Spleen (tissue), 11 donors: ENCODE data around the gene GLRA3. TPM values are rescaled to one million over a fixed set of nuclear protein-coding genes. Genes with fewer than 3 reads are reported as not detected.

Experiments used
- DNase-seq: peaks from one replicate; pipeline ENCODE4 v3.0.0-alpha.2; 2020
- H3K27ac ChIP-seq, 8 donors: fragments of 200-600 bp; sonication (generic) in 7 of 8; 1 replicate in 4 of 8; 2 replicates in 4 of 8; pipeline versions ENCODE4 v1.5.0 to v1.8.0; 2016 to 2021; ENCODE audit warnings: inconsistent platforms in 4 of 8, mild to moderate bottlenecking in 4 of 8, moderate library complexity in 1 of 8
- H3K27me3 ChIP-seq, 7 donors: fragments of 200-600 bp; sonication (generic) in 6 of 7; replicated peaks in 1 of 7; 1 replicate in 4 of 7; 2 replicates in 3 of 7; pipeline versions ENCODE4 v1.5.0 to v1.8.0; 2016 to 2021; ENCODE audit warnings: inconsistent platforms in 3 of 7, mild to moderate bottlenecking in 1 of 7
- H3K36me3 ChIP-seq, 6 donors: fragments of 200-600 bp; sonication (generic) in 5 of 6; 1 replicate in 4 of 6; 2 replicates in 2 of 6; pipeline versions ENCODE4 v1.5.0 to v1.8.0; 2016 to 2021; ENCODE audit warnings: inconsistent platforms in 2 of 6
- H3K4me1 ChIP-seq, 6 donors: fragments of 200-600 bp; sonication (generic) in 5 of 6; 1 replicate in 3 of 6; 2 replicates in 3 of 6; pipeline versions ENCODE4 v1.5.0 to v1.8.0; 2016 to 2021; ENCODE audit warnings: inconsistent platforms in 3 of 6
- H3K4me3 ChIP-seq, 8 donors: fragments of 200-600 bp; sonication (generic) in 7 of 8; 1 replicate in 4 of 8; 2 replicates in 4 of 8; pipeline versions ENCODE4 v1.5.0 to v1.8.0; 2016 to 2021; ENCODE audit warnings: inconsistent platforms in 4 of 8, mild to moderate bottlenecking in 4 of 8, moderate library complexity in 2 of 8
- H3K9me3 ChIP-seq, 8 donors: fragments of 200-600 bp; sonication (generic) in 7 of 8; 1 replicate in 4 of 8; 2 replicates in 4 of 8; pipeline versions ENCODE4 v1.5.0 to v1.8.0; 2016 to 2021; ENCODE audit warnings: inconsistent platforms in 4 of 8
- POLR2A ChIP-seq, 3 donors: fragments of 450-650 bp; IDR thresholded peaks; one replicate each; pipeline ENCODE4 v1.5.1; 2017; ENCODE audit warnings: antibody characterized with exemption in 3 of 3, mild to moderate bottlenecking in 1 of 3
- POLR2AphosphoS5 ChIP-seq, 3 donors: sonication (generic); formaldehyde crosslinking; IDR thresholded peaks; one replicate each; pipeline ENCODE4 v1.5.1; 2017; ENCODE audit warnings: antibody characterized with exemption in 3 of 3
- WGBS, 5 donors: extraction: QIAGEN DNeasy Blood & Tissue Kit in 3 of 5; methylation state at CpG; one replicate each; pipeline versions ENCODE4 v1.1.5 to v1.1.7; 2013 to 2018; 5-methylcytosine and 5-hydroxymethylcytosine counted together
- intact Hi-C: fragments of 100-400 bp; cut with DNase I; formaldehyde crosslinking; loops from one replicate; pipeline ENCODE4 v1.15.0; 2023; ENCODE audit warnings: low total_unique reads
- polyA plus RNA-seq, 3 donors: library from polyadenylated mRNA; stranded (reverse); fragments of 200-250 nt; gene quantifications; one replicate each; pipeline ENCODE4 v1.2.1, GENCODE V29; 2013
- total RNA-seq, 7 donors: library from RNA; depleted of rRNA in 3 of 7; stranded (reverse); fragments of >200 nt in 3 of 7; fragmentation: NEBNext Ultra II Directional in 4 of 7; extraction: Animal tissue kit (Norgen Biotek cat#: 25700) in 4 of 7; gene quantifications; one replicate each; pipeline versions ENCODE4 v1.1.0 to v1.2.1, GENCODE V29; 2016 to 2021
- TF ChIP-seq, protein P1 (sequence below), 11 experiments: fragments of 200-600 bp in 7 of 11; fragments of 450-650 bp in 4 of 11; sonication (generic) in 4 of 11; IDR thresholded peaks in 8 of 11; conservative IDR thresholded peaks in 3 of 11; 1 replicate in 7 of 11; 2 replicates in 4 of 11; pipeline versions ENCODE4 v1.4.0 to v1.8.0; 2016 to 2021; ENCODE audit warnings: antibody characterized with exemption in 11 of 11, inconsistent platforms in 4 of 11, mild to moderate bottlenecking in 1 of 11
- donor health status: healthy with polysubstance abuse.
- donor health status: DM: no; HTN: no; CAD: no; lungs with moderate emphysema.
- donor health status: DM: no; HTN: no; CAD: no.
- donor health status: Bipolar disorder and iron deficiency.
- donor health status: healthy.
- donor health status: DM: no; HTN: no; CAD: no.
- donor health status: DM: yes; HTN: yes; CAD: no.

GLRA3 gene
- total and polyA plus RNA-seq, 10 donors: 0.02 to 0.20 (median 0.06) TPM; not detected in 2

DNA sequence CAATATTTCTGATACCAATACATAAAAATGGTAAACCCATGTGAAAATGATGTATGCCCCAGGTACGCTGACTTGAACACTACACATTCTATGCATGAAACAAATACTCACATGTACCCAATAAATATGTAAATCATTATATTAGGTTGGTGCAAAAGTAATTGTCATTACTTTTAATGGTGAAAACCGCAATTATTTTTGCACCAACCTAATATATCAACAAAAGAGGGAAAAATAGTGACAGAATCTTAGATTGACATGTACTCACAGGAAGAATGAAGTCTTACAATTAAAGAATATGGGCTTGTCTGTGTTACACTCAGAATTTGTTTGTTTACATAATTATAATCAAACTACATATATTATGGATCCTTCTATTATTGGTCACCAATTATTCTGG, 82.3 kb downstream of the GLRA3 start:
- H3K27ac ChIP-seq: no peak overlapping the region
- H3K4me1 ChIP-seq: no peaks in the 10 kb centered on the region
- H3K9me3 ChIP-seq: peaks cover 0 to 28% (median 12%) of the 10 kb centered on the region in 8 donors
- H3K36me3 ChIP-seq: no peaks in the 10 kb centered on the region
- 69 to 83% (median 75%) methylated on average over 2 of the region's 2 CpGs for WGBS, 5 donors
- no peak for DNase-seq
- no peaks in the 10 kb centered on the region for H3K27me3 ChIP-seq
- intact Hi-C loops: no loop called here
- TF ChIP-seq POLR2AphosphoS5 (IDR thresholded peaks at IDR 0.05) (no peak), POLR2A (IDR thresholded peaks at IDR 0.05) (no peak)
- TF ChIP-seq, protein P1, sequence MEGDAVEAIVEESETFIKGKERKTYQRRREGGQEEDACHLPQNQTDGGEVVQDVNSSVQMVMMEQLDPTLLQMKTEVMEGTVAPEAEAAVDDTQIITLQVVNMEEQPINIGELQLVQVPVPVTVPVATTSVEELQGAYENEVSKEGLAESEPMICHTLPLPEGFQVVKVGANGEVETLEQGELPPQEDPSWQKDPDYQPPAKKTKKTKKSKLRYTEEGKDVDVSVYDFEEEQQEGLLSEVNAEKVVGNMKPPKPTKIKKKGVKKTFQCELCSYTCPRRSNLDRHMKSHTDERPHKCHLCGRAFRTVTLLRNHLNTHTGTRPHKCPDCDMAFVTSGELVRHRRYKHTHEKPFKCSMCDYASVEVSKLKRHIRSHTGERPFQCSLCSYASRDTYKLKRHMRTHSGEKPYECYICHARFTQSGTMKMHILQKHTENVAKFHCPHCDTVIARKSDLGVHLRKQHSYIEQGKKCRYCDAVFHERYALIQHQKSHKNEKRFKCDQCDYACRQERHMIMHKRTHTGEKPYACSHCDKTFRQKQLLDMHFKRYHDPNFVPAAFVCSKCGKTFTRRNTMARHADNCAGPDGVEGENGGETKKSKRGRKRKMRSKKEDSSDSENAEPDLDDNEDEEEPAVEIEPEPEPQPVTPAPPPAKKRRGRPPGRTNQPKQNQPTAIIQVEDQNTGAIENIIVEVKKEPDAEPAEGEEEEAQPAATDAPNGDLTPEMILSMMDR (IDR thresholded peaks at IDR 0.05 in 8 of 11, conservative IDR thresholded peaks at IDR 0.05 in 3 of 11): no peak
- no peak overlapping the region for H3K4me3 ChIP-seq

DNA sequence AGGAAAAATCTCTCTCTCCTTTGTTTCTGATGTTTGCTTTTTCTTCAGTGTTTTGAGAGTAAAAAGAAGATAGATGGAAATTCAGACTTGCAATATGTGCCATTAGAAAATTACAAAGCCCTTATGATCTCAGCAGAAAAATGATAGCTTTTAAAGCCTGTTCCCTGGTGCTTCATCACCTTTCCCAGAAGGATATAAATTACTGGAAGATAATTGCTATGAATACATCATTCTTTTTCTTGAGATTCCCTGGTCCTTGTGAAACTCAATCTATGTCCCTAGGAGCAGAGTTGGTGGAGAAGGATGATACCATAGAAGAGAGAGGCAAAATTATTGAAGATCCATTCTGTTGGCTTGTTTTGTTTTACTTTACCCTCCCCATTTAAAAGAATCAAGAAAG, 86.5 kb downstream of the GLRA3 start:
- Histone ChIP-seq H3K4me3 (no peak overlapping the region), H3K4me1 (no peaks in the 10 kb centered on the region), H3K27me3 (no peaks in the 10 kb centered on the region), H3K9me3 (peaks cover 0 to 28% (median 12%) of the 10 kb centered on the region in 8 donors), H3K27ac (no peak overlapping the region), H3K36me3 (no peaks in the 10 kb centered on the region)
- DNase-seq: no peak
- TF ChIP-seq, protein P1 (IDR thresholded peaks at IDR 0.05 in 8 of 11, conservative IDR thresholded peaks at IDR 0.05 in 3 of 11): no peak
- TF ChIP-seq POLR2A (IDR thresholded peaks at IDR 0.05) (no peak), POLR2AphosphoS5 (IDR thresholded peaks at IDR 0.05) (no peak)
- intact Hi-C loops: no loop called here

DNA sequence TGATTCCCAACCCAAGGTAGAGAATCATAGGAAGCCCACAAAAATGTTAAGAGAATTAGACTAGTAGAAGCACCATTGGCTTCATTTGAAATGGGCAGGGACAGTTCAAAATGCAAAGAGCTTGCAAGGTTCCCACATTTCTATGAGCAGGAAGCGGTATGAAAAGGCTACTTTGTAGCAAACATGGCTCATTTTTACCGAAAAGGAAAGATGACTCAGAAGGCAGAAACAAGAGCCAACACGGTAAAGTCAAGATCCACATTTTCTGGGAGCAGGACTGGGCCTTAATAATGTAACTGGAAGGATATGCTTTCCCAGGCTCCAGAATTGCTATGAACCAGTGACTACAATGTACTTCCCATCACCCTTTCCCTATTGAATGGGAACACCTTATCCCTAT, 89.5 kb downstream of the GLRA3 start:
- H3K27me3 ChIP-seq: no peaks in the 10 kb centered on the region
- no peak overlapping the region for H3K27ac ChIP-seq
- 82 to 94% (median 87%) methylated on average over 3 of the region's 3 CpGs for WGBS, 5 donors
- intact Hi-C loops: no loop called here
- no peak overlapping the region for H3K4me3 ChIP-seq
- peaks cover 0 to 8% (median 3%) of the 10 kb centered on the region in 8 donors for H3K9me3 ChIP-seq
- TF ChIP-seq POLR2AphosphoS5 (IDR thresholded peaks at IDR 0.05): no peak
- TF ChIP-seq, protein P1 (IDR thresholded peaks at IDR 0.05 in 8 of 11, conservative IDR thresholded peaks at IDR 0.05 in 3 of 11): no peak
- TF ChIP-seq POLR2A (IDR thresholded peaks at IDR 0.05): no peak
- no peak for DNase-seq
- no peaks in the 10 kb centered on the region for H3K4me1 ChIP-seq
- H3K36me3 ChIP-seq: no peaks in the 10 kb centered on the region

DNA sequence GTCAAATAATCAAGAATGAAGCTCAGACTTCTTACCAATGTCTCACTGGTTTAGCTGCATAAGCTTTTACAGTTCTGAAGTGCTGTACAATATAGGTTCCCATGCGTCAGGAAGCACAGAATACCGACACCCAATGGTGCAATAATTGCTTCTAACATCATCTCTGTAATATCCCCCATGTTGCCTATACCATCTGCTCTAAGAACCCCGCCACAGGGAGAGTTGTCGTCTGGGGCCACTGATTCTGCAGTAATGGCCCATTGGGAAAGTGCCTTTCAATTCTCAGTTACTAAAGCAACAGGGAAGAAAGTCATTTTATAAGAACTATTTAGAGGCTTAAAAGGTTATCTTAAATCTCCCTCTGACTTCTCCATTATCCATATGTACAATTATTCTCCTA, 94.9 kb downstream of the GLRA3 start:
- TF ChIP-seq POLR2A (IDR thresholded peaks at IDR 0.05) (no peak), POLR2AphosphoS5 (IDR thresholded peaks at IDR 0.05) (no peak)
- TF ChIP-seq, protein P1 (IDR thresholded peaks at IDR 0.05 in 8 of 11, conservative IDR thresholded peaks at IDR 0.05 in 3 of 11): no peak
- H3K9me3 ChIP-seq: no peaks in the 10 kb centered on the region
- WGBS, 5 donors: 85 to 89% (median 88%) methylated on average over 4 of the region's 4 CpGs
- no peak overlapping the region for H3K4me3 ChIP-seq
- H3K27me3 ChIP-seq: no peaks in the 10 kb centered on the region
- H3K27ac ChIP-seq: no peak overlapping the region
- no peaks in the 10 kb centered on the region for H3K4me1 ChIP-seq
- intact Hi-C loops: no loop called here
- H3K36me3 ChIP-seq: no peaks in the 10 kb centered on the region
- no peak for DNase-seq
